ENCODE results near the gene FAM222A.

FAM222A gene

DNA sequence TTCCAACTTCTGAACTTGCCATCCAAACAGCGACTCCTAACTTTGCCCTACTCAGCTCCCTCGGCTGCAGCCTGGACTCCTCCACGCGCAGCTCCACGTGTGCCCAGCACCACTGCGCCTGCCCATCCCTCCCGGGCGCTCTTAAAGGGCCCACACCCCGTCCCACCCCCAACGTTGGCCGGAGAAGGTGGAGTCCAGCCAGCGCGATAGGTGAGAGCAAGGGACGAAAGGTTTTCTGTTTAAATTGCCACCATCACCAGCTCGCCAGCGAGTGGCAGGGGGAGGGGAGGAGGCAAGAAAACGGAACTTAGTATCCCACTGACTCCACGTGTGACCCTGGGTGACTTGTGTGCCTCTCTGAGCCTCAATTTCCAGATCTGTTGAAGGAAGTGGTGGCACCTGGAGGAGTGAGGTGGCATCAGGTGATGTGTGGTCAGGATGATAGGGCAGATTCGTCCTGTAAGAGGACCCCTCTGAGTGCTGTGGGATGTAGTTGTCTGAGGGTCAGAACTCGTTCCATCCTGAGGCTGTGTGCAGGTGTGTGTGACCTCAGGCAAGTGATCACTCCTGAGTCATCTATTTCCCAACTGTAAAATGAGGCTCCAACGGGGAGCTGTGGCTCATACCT is 59.9 kb downstream of the FAM222A start:
- no peak for DNase-seq (ENCODE audit: low read depth)

DNA sequence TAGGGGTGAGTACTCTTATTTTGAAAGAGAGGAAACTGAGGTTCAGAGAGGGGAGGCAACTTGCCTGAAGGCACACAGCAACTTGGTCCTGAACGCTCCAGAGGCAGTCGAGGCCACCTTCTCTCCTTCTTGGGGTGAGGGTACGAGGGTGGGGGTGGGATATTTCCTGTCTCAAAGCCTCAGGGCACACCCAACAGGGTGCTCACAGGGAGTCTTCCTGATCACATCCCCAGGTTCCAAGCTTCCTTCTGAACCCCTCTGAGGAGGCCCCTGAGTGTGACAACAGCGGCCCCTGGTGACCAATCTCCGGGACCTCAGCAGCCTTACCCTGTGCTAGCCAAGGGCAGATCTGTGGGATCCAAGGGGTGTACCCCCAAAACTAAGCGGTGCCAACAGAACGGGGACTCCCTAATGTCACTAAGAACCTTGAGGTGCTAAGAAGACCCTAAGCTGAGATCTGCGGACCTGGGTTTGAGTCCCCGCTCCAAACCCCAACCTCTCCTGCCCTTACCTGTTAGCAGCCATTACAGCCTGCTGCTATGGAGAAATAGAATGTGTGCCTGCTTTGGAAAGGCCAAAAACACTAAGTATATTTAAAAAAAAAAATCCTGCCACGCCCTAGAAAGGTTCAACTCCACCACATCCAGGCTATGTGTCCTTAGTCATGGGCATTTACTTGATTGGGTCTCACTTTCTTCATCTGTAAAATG is 61.7 kb downstream of the FAM222A start:
- peak; percentile 49 for DNase-seq (ENCODE audit: low read depth)

DNA sequence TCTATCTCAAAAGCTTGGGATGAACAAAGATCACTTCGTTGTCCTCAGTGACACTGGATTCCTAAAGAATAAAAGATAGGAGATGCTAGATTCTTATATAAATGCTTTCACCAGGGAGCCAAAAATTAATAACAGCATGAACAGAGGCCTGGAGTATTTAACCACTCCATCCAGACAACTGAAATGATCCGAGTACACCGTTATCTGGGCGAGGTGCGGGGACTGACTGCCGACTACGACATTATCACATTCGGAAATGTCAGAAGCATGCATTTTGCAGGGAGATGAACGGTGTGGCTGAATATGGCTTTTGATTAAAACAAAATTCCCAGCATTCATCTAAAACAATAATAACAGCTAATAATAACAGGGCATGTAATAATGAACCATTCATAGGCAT is 63.0 kb downstream of the FAM222A start:
- no peak for DNase-seq (ENCODE audit: low read depth)

DNA sequence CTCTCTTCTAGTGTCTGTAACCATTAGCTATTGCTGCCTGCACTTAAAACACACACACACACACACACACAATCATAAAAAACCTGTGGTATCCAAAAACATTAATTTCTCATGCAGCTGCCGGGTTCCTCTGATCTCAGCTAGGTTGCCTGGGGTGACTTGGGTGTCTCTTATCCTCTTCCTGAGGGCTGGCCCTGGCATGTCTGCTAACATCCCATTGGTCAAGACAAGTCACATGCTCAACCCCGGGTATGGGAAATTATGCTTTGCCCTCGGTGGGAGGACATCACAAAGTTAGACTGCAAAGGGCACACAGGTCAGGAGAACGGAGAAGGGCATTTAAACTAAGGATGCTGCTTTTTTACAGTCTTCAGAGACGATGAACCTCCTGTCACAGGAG is 63.9 kb downstream of the FAM222A start:
- DNase-seq (ENCODE audit: low read depth): no peak

DNA sequence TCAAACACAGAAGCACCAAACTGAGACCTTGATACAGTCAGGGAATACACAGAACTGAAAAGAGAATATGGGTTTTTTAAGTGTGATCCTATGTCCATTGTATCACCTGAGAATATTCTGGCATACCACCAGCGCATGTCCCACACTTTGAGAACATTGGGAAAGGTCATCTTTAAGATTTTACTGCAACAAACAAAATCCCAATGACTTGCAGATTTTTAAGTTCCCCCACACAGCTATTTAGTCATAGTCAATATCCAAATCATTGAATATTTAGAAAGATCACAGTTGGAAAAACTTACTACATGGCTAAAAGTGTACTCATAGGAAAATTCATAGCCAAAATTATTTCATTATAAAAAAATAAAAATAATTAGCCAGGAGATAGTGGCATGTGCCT is 65.1 kb downstream of the FAM222A start:
- no peak for DNase-seq (ENCODE audit: low read depth)

DNA sequence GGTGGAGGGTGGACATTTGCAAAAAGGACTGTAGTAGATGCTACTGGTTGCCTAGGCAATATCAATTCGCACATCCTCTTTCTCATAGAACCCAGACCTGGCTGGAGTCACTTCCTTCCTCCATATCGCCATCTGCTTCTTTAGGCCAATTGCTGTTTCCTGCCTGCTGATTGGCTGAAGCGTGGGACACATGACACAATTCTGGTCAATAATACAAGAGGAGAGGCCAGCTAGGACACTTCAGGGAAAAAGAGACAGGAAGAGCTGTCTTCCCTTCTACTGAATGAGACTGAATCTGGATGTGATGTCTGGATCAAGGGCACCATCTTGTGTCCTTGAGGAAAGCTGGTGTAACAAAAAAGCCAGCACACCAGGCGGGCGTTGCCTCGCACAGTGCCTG is 65.8 kb downstream of the FAM222A start:
- DNase-seq (ENCODE audit: low read depth): no peak

DNA sequence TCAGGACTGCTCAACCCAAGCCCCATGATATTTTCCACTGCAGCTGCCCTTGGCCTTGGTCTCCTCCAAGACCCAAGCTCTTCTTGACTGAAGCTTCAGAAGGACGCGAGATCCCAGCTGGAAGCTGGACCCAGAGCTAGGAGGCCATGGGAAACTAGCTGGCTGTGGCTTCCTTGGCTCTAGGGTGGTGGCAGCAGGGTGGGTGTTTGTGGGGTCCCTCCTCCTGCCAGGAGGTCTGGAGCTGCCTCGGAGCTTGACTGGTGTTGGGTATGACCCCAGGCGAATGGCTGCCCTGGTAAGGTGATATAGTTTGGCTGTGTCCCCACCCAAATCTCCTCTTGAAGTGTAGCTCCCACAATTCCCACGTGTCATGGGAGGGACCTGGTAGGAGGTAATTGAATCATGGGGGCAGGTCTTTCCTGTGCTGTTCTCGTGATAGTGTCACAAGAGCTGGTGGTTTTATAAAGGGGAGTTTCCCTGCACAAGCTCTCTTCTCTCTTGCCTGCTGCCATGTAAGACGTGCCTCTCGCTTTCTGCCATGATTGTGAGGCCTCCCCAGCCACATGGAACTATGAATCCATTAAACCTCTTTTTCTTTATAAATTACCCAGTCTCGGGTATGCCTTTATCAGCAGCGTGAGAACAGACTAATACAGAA is 68.2 kb downstream of the FAM222A start:
- DNase-seq (ENCODE audit: low read depth): no peak

DNA sequence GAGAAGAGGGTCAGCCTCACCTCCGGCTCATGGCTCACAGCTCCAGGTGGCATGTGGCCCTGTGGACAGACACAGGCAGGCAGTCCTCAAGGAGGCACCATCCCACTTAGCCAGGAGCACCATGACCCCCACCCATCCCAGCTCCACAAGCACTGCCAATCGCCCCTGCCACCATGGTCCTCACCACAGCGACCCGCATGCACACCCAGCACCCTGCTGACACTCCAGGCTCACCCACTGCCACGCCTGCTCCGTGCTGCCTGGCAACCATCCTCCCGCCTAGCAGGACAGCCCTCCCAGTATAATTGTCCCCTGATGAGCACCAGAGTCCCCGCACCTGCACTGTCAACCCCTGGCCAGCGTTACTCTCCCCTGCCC is 68.7 kb downstream of the FAM222A start:
- no peak for DNase-seq (ENCODE audit: low read depth)

DNA sequence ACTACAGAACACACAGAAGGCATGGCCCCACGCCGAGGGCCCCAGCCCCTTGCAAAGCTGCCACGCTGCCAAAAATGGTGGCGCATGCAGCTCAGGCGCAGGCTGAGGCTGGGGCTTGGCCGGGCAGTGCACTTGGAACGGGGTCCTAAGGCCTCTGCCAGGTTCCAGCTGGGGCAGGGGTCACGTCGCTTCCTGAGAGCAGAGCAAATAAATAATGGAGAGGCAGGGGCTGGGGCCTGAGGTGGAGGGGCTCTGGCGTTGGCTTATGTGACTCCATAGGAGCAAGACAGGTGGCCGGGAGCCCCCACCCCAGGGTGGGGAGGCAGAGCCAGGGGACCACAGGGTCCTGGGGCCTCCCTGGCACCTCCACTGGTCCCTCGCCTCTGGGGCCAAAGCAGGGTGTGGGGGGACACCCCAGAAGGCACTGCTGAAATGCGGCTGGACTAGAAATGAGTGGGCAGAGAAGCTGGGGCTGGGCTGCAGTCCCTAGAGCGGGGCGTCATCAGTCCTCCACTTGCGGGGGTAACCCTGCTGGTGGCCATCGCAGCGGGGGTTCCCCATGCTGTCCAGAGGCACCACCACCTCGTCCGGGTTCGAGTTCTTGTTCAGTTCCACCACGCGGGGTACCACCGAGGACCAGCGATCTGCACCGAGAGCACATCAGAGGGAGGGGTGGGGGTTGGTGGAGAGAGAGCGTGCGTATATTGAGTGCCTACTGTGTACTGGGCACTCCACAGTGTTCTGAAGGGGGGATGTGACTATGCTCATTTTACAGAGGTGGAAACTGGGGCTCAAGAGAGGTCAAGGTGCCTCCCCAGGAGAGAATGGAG is 69.7 kb downstream of the FAM222A start:
- DNase-seq (ENCODE audit: low read depth): no peak

DNA sequence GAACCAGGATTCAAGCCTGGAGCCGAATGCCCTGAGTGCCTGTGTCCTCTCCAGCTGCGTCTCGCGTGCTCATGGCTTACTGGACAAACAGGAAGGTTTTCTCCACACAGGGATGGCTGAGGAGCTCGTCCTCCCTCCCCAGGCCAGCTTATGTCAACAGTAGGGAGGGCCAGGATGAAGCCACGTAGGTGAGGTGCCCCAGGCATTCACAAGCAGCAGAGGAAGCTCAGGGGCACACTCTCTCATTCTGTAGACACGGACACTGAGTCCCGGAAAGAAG is 70.3 kb downstream of the FAM222A start:
- no peak for DNase-seq (ENCODE audit: low read depth)

DNA sequence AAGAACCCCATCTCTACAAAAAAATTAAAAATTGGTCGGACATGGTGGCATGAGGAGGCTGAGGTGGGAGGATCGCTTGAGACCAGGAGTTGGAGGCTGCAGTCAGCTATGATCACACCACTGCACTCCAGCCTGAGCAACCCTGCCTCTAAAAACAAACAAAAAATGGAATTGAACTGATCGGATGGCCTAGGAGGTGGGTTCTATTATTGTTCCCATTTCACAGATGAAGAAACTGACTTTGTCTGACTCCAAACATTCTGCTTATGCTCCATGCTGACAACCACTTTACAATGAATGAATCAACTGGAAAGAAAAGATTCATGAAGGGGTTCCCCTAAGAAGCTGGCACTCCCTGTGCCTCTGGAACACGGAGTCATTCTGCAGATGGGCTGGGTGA is 72.2 kb downstream of the FAM222A start:
- DNase-seq (ENCODE audit: low read depth): no peak

DNA sequence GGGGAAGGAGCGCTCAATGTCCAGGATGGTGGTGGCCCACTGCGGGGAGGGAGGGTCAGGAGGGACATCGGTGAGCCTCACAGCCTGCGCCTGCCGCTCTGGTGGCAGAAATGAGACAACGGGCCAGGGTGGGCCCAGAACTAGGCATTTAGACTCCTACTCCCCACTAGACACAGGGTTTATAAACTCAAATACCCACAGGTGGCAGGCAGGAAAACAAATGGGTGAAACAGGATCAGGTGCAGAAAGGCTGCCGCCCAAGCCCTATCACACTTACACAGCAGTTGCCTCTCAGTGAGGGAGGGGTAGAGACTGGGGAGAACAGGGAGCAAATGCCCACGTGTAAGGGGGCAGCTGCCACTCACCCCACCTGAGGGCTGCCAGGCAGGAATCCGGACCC is 73.2 kb downstream of the FAM222A start:
- DNase-seq (ENCODE audit: low read depth): no peak

DNA sequence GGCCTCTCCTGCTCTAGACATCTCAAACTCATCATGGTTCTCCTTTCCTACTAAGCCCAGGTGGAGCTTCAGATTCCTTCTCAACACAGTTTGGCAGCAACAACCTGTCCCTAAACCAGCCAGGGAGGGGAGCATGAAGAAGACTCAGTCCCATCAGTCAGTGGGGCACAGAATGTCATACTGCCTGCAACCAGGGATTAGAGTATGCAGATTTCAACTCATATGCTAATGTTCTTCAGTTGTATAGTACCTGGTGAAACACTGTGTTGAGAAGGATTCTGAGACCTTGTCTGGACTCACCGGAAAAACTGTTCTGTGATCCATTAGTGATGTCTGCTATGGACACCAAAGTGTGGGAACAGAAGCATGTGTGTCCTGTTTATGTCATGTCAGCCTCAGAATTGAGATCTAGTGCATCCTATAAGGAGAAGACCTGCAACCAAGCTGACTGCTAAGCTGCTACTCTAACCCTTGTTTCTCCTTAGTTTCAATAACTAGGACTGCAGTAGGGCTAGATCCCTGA is 76.0 kb downstream of the FAM222A start:
- no peak for DNase-seq (ENCODE audit: low read depth)

DNA sequence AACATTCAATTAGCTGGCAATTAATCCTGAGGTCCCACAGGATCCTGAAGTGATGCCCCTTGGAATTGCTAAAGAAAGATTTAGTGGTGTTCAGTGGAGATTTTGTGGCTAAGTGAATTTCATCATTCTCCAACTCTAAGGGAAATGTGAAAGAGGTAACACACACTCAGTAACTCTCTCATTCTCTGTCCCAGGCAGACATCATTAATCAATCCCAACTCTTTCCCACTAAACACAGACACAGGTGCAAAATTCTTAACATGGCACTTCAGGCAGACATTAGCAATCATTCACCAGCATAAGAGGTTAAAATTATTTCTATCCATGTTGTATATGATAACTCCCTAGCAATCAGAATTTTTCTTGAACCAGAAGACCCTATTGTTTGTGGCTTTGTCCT is 79.4 kb downstream of the FAM222A start:
- DNase-seq (ENCODE audit: low read depth): no peak

DNA sequence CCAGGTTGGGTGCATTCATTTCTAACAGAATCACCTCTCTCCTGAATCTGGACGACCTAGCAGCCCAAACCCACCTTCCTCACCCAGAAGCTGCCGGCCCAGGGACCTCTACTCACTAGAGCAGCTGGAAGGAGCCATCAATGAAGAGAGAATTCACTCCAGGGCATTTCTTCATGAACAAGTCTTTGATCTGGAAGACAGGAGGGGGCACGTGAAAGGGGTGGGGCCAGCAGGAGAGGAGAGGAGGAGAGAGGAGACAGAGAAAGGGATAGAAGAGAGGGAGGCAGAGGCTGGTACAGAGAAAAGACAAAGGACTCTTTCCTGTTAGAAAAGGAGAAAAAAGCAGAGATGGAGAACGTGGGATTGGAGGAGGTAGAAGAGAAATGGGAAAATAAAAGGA is 79.8 kb downstream of the FAM222A start:
- no peak for DNase-seq (ENCODE audit: low read depth)

DNA sequence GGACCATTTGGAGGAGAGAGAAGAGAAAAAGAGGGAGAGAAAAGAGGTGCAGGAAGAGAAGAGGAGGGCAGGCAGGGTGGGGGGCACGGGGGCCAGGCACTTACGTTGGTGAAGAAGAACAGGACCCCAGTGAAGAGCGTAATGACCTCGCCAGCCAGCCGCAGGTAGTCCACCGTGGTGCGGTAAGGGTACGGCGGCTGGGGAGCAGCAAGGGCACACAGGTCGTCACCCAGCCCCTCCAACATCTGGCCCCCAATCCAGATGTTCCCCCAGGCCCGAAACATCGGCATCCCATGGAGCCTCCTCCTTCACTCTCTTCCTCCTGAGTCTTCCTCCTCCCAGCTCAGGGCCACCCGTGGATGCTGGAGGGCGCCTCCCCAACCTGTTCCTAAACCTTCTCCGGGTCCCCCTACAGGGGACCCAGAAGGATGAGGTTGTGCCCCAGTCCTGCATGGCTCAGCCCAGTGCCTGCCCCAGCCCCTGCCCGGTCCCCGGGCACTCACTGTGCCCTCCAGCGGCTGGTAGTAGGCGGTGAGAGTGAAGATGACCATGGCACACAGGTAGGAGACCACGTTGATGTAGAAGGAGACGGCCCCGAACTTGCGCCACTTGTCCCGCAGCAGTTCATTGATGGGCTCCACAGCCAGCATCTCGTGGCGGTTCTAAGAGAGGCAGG is 80.3 kb downstream of the FAM222A start:
- DNase-seq (ENCODE audit: low read depth): no peak

DNA sequence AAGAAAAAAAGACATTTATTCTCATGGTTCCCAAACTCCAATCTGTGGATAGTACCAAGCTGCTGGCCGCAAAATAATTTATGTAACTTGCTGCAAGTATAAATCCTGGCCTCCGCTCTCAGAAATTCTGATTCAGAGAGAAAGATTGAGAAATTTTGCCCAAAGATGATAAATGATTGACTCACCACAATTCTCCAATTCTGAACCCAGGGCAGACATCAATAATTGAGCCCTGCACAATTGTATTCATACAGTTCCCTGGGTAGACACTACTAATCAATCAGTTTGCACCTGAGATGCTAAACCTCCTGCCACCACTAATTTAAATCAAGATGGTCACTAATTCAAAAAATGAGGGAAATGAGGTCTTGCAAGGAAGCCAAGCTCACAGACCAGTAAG is 81.4 kb downstream of the FAM222A start:
- no peak for DNase-seq (ENCODE audit: low read depth)

DNA sequence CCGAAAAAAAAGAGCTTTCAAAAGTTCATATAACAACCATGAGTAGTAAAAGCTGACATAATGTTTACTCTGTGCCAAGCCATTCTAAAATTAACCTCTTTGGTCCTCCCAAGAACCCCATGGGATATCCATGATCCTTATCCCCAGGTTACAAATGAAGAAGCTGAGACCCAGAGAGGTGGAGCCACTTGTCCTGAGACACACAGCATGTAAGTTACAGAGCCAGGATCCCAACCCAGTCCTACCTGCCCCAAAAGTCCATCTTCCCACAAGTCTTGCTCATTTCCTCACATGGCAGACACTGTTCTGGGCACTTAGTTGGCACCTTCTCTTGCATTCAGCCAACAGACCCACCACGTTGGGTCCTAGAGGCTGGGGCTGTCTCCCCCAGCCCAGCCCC is 82.4 kb downstream of the FAM222A start:
- DNase-seq (ENCODE audit: low read depth): no peak

DNA sequence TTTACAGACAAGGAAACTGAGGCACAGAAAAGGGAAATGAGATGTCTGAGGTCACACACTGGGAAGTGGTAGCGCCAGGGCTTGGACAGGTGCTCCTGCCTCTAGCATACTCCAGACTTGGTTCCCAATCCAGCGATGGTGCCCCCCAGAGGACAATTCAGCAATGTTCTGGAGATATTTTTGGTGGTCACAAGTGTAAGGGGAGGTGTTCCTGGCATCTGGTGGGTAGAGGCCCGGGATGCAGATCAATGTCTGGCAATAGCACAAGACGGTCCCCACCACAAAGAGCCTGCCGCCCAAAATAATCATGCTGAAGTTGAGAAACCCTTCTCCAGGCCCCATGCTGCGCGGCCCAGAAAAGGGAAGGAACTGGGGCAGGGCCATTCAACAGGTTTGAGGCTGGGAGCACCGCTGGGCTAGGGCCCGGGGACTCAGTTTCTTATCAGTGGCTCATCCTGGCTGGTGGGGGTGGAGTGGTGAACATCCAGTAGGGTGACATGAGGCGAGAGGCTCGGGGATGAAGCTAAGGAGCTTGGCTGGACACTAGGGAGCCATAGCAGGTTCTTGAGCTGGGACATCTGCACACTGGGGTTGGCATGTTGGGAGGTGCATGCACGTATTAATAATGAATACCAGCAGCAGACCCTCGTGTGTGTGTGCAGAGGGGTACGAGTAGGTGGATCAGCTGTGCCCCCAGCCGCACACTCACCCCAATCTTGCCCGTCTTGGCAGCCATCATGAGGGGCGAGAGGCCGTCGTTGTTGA is 84.5 kb downstream of the FAM222A start:
- DNase-seq (ENCODE audit: low read depth): no peak

DNA sequence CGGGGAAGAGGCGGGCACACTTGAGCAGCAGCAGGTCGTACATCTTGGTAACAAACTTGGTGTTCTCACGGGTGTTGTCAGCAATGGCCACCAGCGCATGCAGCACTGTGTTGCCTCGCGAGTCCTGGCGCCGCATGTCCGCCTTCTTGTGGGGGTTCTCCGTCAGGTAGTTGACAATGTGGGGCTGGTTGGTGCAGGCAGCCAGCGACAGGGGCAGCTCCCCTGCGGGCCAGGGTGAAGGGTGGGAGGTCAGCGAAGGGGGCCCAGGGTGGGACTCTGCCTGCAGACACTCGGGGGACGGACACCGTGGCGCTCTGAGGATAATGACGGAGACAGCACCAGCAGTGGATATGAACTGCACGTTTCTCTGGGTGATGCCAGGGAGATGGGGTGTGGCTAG is 85.1 kb downstream of the FAM222A start:
- no peak for DNase-seq (ENCODE audit: low read depth)

DNA sequence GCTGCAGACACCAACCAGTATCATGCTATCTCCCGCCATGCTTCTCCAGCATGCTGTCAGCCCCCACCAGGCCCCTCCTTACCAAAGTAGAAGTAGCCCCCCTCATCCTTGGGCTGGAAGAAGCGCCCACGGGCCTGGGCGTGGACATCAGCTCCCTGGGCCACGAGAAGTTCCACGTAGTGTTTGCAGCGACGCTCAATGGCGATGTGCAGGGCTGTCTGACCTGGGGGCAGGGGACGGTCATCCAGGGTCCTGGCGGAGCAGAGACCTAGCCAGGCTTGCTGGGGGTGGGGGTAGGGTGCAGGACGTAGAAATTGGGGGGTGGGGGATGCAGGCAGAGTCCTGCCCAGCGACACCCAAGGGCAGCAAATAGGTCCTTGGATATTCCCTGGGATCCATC is 86.9 kb downstream of the FAM222A start:
- DNase-seq (ENCODE audit: low read depth): no peak
